Activated CD4-positive, alpha-beta T cell treated with anti-CD3 and anti-CD28 coated beads, Interleukin-10, Interleukin-2, amounts not matched to agents 100 ng/mL and 50 ng/mL, durations not matched to agents 16 hours and 8 hours (primary cell): ENCODE measurements around the gene ADGRD1.

Experiments
- DNase-seq: peaks from one replicate; pipeline ENCODE4 v3.0.0-alpha.2; 2020

ADGRD1 gene

DNA sequence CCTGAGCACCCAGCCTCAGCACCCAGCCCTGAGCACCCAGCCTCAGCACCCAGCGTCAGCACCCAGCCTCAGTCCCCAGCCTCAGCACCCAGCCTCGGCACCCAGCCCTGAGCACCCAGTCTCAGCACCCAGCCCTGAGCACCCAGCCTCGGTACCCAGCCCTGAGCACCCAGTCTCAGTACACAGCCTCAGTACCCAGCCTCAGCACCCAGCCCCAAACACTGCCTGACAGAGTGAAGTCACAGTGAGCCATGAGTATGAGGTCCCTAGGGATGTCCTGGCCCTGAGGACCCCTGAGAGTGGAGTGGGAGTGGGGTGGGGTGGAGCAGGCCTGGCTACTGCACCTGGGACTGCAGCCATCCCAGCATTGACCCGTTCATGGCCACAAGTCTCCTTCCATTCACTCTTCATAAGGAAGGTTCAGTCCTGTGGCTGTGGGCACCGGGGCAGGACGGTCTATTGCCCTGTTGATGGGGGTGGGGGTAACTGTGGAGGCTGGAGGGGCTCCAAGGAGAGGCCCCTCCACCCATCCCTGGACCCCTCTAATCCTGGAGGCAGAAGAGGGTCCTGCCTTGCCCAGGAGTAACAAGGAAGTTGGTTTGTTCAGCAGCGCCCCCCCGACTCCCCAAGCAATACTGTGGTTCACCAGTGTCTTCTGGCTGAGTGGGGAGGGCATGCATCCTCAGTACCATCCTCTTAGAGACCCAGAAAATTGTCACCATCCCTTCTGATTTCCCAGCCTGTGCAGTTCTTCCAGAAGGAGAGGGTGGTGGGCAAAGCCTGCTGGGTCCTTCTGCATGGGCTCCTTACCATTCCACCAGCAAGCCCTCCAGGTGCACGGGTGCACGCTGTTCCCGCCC lies 140.5 kb downstream of the ADGRD1 start:
- DNase-seq, result no peak

DNA sequence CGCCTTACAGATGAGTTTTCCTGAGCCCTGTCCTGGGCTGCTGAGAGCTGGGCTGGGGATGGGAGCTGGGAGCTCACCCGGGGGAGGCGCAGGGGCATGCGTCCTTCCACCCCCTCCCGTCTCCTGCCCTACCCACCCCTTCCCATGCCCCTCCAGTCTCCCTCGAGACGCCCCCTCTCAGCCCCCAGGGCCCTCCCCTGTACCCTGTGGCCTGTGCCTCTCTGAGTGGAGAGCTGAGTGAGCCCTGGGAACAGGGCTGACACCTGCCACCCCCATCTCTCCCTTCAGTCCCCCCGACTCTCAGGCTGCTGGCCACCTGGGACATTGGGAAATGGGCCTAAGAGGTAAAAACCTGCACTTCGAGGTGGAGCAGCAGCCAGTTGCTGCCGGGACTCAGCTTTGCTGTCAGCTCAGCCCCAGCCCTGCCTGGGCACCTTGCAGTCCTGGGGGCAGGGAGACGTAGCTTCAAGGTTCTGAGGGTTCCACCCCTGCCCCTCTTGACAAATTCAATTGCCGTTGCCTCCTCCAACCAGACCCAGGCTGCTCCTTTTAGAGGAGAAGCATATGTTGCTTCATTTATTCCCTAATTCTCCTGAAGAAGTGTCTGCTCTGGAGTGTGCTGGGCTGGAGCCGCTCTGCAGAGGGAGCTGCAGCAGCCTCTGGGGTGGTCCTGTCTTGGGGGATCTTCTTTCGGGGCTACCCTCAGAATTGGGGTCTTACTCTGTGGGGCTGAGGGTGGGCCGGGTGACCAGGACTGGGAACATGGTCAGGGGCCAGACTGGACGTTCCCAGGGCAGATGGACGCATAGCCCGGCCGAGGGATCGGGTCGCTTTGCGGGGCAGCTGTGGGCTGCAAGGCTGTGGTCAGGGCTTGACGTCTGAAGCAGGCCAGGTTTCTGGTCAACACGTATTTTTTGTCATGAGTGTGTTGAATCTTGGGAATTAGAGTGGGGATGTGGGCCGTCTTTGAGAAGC lies 141.4 kb downstream of the ADGRD1 start:
- DNase-seq, result no peak

- no peak for DNase-seq
Measured at GRCh38 chr12:131095826-131096680, 142.3 kb downstream of the ADGRD1 start.

DNA sequence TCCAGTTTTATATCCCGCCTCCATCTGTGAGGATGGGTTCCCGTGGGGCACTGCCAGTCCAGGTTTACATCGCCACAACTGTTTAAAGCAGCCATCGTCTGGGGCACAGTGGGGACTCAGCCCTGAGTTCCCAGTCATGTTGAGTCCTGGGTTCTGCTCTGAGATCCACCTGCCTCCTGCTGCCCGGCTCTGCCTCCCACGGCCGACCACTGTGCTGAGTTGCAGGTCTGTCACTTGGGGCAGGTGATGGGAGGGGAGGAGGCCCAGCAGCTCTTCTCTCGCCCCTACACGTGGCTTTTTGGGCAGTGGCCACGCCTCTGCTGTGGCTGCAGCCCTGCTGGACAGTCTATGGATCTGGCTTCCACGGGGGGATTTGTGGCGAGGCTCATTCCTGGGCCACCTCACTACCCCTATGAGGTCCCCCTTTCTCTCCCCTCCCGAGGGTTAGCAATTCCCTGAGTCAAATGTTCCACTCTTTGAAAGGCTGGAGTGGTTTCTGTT lies 143.0 kb downstream of the ADGRD1 start:
- no peak for DNase-seq

- DNase-seq, result no peak
Measured at GRCh38 chr12:131097202-131098177, 143.8 kb downstream of the ADGRD1 start.

GRCh38 chr12:131098178-131098981 lies 144.7 kb downstream of the ADGRD1 start:
- DNase-seq, result no peak

- no peak for DNase-seq
Measured at GRCh38 chr12:131100031-131100674, 146.4 kb downstream of the ADGRD1 start.

DNA sequence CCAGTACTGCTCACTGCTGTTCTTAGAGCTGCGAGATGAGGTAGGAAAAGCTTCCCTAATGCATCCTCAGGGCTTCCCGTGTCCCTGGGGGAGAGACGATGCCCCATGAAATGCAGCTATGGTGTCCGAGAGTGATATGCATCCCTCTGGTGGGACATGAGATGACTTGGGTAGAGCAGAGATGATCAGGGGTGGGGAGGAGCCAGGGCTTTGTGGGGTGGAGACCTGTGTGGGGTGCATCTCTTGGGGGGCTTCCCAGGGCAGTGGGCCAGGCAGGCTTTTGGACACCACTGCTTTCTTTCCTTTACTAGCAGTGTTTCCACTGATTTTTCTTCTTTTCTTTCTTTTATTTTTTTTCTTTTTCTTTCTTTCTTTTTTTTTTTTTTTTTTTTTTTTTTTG lies 147.3 kb downstream of the ADGRD1 start:
- DNase-seq, result no peak

DNA sequence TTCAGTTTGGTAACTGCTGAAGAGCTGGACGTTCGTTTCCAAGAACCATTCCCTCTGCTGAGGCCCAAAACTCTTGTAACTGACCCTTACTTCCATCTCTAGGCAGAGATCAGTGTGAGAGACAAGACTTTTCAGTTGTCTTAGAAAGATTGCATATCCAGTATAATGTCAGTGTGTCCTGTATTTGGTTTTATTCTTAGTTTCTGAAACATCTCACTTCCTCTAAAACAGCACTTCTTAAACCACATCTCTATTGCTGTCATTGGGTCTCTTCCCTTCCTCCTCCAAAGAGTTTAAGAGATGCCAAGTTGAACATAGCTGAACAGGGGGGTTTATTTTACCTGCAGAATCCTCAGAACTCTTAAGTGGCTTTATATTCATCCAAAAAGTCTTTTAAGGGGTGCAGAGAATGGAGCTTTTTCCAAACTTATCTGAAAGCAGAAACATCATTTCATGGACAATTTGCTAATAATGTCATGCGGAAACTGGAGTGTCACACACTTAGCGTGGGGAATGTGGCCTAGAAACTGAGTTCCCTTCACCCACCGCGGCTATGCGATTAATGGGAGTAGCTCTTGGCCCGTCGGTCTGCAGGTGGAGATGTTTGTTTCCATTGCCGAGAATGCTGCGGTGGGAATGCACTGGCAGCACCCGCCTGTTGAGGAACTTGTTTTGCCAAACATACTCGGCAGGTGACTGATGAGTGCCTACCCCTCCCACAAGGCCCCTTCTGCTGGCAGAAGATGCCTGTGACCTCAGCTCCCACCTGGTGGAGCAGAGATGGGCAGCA lies 148.2 kb downstream of the ADGRD1 start:
- no peak for DNase-seq

DNA sequence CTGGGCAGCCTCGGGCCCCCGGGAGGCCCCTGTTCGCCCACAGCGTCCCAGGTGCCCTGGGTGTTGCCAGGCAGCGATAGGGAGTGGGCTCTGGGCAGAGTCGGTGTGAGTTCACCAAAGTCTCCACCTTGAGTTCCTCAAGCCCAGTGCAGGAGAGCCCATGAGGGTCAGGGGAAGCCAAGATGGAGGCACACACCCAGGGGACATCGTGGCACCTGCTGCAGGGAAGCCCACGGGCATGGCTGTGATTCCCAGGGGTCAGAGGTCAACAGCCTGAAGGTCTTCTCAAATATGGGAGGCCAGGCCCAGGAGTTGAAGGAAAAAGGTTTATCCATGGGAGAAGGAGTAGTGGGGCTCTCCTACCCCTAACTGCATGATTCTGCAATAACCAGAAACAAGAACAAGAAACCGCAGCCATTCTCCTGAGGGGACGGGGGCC lies 148.8 kb downstream of the ADGRD1 start:
- no peak for DNase-seq

- DNase-seq, result no peak
Measured at GRCh38 chr12:131102991-131103668, 149.4 kb downstream of the ADGRD1 start.

- no peak for DNase-seq
Measured at GRCh38 chr12:131103669-131104462, 150.2 kb downstream of the ADGRD1 start.

- DNase-seq, result peak; percentile 87
Measured at GRCh38 chr12:131104463-131105350, 151.0 kb downstream of the ADGRD1 start.

DNA sequence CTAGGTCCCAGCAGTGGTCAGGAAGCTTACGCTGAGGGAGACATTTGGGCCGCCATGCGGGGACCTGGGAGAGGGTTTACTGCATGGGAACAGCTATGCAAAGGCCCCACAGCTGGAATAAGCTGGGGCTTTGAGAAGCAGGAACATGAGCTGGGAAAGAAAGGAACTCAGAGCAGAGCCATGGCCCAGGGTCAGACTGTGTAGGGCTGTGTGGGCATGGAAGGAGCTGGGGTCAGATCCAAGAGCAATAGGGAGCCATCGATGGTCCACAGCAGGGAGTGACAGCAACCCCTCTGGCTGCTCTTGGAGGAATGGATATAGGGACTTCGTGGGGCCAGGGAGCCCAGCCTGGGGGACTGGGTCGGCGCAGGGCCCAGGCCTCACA lies 151.6 kb downstream of the ADGRD1 start:
- no peak for DNase-seq

- DNase-seq, result peak; percentile 73
Measured at GRCh38 chr12:131105736-131106348, 152.1 kb downstream of the ADGRD1 start.
